HG02678 (cell line): ENCODE data around the gene BTBD2.

Experiments
- ATAC-seq: cut with Tn5 transposase; IDR thresholded peaks from one replicate; pipeline ENCODE4 v1.9.1; 2021; ENCODE audit warnings: mild to moderate bottlenecking, moderate library complexity; ENCODE audit not compliant: unreplicated experiment

The BTBD2 gene

DNA sequence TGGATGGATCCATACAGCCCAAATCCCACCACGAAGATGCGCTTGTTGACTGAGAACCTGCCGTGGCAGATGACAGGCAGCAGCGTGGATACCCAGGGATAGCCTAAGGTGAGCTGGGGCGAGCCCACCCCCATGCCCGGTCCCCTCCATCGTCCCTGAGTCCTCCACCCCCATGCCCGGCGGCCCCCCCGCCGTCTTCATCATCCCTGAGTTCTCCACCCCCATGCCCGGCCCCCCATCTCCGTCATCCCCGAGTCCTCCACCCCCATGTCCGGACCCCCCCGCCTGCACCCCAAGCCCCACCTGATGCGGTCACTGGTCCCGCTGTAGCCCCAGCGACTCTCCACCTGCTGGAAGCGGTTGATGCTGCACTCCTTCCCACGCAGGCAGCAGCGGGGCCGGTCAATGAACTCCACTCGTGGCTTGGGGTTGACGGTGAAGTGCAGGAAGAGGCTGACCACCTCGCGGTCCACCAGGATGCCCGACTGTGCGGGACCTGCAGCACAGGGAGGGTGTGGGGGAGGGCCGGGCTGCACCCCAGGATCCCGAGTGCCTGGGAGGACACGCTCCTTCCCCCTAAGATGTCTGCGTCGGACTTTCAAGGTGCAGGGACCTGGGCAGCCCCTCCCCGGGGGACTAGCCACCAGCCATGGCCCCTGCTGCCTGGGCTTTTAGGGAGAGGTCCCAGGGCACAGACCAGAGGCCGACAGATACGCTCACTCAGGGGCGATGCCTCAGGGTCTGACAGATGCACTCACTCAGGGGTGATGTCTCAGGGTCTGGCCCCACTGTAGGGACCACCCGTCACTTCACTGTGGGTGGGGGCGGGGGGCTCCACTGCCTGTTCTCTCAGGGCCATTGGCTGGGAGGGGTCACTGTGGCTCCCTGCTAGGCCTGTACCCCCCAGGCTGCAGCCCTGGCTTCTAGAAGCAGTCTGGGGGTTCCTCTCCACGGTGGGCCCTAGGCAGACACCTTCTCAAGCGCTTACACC lies 28.0 kb downstream of the BTBD2 start:
- no peak for ATAC-seq

- no peak for ATAC-seq
These were observed 29.0 kb downstream of the BTBD2 start for GRCh38 chr19:1986357-1987162.

DNA sequence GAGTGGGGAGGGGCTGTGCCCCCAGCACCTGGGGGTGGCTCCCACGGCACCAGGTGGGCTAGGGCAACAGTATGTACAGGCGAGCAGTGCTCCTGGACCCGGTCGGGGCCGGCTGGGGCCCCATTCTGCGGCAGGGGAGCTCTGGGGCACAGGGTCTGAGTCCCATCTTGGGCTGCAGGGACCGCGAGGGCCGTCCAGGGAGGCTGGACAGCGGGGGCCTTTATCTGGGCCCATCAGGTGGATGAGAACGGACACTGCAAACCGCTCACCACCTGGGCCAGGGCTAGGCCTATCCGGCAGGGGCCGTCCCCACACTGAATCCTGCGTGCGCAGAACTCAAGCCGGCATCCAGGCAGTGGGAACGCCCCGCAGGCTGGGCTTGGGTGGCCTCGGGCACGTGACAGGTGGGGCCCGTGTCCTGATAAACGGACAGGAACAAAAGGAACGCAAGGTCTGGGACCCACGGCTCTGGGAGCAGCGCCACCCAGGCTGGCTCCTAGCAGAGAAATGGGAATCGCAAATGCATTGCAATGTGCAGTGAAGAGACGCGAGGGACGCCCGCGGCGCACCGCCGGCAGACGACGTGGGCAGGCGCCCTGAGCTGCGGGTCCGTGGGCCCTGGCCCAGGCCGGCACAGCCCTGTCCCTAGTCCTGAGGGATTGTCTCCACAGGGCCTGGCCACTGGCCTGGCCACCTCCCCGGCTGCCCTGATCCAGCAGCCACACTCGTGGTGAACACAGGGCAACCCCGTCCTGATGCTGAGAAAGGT lies 29.7 kb downstream of the BTBD2 start:
- ATAC-seq, result no peak

GRCh38 chr19:1984357-1984756 lies 31.2 kb downstream of the BTBD2 start:
- ATAC-seq, result no peak

GRCh38 chr19:1981253-1981652 lies 34.3 kb downstream of the BTBD2 start:
- no peak for ATAC-seq

DNA sequence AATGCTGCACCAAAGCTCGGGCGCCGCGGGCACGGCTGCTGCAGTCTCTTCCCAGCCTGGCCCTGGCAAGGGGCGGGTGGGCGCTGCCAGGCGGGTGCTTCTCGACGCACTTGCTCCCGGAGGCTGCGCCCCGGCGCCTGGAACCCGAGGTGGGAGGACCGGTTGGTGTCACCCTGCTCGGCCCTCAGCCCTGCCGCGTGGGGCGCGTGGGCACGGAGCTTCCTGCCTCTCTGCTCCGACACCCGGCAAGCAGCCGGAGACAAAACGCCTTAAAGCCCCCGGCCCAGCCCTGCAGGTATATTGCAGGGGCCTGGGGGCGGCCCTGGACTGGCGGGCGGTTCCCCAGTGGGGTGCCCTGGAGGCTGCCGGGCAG lies 34.7 kb downstream of the BTBD2 start:
- no peak for ATAC-seq

DNA sequence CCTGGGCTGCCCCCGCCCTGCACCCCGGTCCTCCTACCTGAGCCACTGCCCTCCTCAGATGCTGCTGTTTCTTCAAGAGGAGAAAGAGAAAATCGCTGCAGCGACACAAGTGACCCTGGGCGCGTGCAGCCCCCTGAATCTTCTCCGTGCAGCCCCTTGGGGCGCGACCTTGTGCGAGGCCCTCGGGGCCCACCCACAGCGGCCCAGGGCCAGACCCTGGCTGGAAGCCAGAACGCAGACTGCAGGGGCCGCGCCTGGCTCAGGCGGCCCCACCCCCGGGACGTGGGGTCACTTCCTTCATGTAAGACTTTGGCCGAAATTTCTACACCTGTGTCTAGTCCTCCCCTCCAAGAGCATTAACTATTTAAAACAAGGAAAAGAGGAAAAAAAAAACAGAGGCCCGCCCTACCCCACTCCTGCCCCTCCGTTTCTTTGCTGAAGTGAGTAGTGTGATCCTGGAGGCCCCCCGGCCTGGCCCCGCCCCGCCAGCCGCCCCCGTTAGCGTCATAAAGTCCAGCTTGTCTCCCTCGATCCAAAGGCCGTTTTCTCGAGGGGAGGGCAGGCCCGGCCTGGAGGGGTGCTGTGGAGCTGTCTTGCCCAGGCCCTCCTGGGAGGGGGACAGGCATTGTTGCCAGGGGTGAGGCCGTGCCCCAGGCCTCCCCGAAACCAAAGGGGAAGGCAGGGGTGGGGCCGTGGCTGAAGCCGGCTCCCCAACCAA lies 35.3 kb downstream of the BTBD2 start:
- no peak for ATAC-seq

DNA sequence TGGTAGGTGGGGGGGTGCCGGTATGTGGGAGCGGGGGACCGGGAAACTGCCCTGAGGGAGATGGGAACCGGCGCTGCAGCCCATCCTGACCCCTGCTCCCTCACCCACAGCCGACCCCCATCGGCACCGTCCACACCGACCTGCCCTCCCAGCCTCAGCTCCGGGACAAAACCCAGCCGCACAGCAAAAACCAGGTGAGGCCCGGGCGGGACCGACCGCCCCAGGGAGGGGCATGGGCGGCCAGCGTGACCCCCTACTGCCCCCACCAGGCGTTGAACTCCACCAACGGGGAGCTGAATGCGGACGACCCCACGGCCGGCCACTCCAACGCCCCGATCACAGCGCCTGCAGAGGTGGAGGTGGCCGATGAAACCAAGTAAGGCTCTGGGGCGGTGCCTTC lies 35.9 kb downstream of the BTBD2 start:
- ATAC-seq, result no peak

DNA sequence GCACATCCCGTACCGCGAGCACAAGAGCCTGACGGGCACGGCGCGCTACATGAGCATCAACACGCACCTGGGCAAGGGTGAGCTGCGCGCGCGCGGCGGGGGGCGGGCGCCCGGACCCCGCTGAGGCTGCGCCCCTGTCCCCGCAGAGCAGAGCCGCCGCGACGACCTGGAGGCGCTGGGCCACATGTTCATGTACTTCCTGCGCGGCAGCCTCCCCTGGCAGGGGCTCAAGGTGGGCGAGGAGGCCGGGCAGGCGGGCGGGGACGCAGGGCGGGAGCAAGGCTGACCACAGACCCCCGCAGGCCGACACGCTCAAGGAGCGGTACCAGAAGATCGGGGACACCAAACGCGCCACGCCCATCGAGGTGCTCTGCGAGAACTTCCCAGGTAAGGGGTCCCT lies 36.5 kb downstream of the BTBD2 start:
- no peak for ATAC-seq

DNA sequence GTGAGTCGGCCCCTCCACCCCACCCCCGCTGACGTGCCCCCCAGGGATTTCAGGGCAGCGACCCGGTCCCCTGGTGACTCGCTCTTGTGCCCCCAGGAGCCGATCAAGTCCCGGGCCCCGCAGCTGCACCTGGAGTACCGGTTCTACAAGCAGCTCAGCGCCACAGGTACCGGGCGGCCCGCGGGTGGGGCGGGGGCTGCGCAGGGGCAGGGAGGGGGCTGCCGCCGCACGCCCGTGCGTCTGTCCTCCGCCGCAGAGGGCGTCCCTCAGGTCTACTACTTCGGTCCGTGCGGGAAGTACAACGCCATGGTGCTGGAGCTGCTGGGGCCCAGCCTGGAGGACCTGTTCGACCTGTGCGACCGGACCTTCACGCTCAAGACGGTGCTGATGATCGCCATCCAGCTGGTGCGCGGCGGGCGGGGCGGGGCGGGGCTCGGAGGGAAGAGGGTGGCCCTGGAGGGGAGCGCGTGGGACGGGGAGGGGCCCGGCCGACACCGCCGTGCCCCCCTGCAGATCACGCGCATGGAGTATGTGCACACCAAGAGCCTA lies 37.1 kb downstream of the BTBD2 start:
- no peak for ATAC-seq

DNA sequence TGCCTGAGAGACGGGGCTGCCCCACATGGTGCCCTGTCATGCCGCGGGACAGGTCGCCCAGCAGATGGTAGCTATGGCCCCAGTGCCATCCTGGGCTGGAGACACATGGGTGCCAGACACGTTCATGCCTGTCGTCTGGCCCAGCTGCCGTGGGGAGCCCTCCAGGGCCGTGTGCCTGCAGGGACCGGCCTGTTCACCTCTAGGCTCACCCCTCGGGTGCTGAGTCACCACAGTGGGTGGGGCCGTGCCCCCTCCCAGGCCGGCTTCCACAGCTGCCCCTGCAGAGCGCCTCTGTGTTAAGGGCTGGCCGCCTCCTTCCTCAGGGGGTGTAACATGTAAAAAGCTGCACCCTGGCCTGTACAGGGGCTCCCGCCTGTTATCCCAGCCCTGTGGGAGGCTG lies 38.4 kb downstream of the BTBD2 start:
- ATAC-seq, result no peak

- no peak for ATAC-seq
These were observed 40.4 kb downstream of the BTBD2 start for GRCh38 chr19:1975162-1975480.

DNA sequence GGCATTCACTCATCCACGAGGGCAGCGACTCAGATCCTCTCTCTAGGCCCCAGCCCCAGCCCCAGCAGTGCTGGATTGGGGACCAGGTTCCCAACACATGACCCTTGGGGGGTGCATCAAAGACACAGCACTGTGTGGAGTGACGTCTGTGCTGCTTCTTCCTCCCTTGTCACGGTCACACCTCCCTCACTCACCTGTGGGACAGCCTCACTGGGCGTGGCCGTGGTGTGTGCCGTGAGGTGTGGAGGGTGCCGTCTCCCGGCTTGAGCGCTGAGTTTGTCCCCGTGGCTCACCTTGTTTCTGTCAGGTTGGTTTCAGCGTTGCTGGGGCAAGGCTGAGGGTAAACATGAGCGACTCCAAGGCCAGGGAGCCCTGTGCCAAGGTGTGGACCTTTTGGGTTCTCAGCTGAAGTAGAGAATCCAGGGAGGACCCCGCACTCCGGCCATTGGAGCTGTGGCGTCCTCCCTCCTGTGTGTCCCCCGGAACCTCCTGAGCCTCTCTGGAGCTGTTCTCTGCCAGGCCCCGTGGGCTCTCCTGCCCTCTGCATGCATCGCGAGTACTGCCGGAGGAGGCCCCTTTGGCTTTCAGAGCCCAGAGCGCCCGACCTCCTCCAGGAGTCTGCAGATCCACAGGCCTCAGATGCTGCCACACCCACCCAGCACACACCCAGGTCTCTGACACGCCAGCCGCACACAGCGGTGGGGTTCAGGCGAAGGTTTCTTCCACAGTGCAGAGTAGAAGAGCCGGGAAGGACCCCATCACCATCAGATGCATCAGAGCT lies 40.9 kb downstream of the BTBD2 start:
- no peak for ATAC-seq

DNA sequence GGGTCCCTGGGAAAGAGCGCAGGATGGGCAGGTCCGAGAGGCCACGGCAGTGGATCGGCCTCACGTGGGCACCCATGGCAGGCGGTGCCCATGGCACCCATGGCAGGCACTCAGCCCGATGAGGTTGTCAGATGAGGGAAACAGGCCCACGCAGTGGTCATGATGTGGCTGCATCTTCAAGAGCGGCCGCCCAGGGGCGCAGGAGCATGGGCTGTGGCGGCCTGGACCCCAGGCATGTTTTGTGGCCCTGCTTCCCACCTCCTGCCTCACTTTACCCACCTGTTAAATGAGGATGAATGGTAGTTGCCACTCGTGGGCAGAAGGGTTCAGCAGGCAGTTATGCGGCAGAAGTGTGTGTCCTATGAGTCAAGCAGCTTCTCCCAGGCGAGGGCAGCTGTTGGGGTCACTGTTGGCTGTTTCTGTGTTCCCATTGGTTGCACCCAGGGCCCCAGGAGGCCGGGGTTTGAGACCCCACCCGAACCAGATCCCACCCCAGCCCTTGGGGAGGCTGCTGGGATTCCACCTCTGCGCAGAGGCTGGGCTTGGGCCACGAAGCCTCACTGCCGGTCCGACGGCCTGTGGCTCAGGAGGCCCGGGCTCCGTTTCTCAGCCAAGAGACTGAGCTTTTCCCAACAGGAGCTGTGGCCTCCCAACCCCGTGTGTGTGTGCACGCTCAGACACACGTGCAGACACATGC lies 44.6 kb downstream of the BTBD2 start:
- ATAC-seq, result no peak

GRCh38 chr19:1970003-1970805 lies 45.3 kb downstream of the BTBD2 start:
- ATAC-seq, result no peak

- ATAC-seq, result no peak
These were observed 46.1 kb downstream of the BTBD2 start for GRCh38 chr19:1969176-1970002.
